ENCODE results near the gene NES. TPM values are rescaled to one million over a fixed set of nuclear protein-coding genes. Genes with fewer than 3 reads are reported as not detected.

The NES gene
- total RNA-seq, 4 donors from 2014 or later, result 13.9 to 34.3 (median 23.9) TPM

DNA sequence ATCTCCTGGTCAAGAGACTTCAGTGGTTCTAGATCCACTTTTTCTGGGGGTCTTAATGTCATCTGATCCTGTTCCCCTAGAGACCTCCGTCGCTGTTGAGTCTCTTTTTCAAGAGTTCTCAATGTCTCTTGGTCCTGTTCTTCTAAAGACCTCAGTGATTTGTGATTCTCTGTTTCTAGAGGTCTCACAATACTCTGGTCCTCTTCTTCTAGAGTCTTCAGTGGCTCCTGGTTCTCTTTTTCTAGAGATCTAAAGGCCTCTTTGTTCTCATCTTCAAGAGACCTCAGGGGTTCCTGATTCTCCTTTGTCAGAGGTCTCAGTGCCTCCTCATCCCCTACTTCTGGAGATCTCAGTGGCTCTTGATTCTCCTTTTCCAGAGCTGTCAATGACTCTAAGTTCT, 5.4 kb downstream of the NES start:
- no peak overlapping the region for H3K4me3 ChIP-seq

DNA sequence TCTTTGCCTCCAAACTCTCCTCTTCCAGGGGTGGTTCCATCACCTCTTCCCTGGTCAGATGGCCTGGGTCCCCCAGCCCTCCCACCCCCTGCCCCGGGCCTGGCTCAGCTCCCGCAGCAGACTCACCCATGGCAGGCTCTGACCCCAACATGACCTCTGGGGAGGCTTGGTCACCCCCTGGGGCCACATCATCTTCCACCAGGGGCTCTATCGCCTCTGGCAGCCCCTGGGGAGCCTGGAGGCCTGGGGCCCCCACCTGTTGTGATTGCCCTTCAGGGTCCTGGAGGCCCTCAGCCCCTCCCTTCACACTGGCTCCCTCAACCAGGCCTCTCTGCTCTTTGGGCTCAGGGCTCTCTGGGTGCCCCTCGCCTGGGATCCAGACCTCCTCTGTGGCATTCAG, 6.4 kb downstream of the NES start:
- Histone ChIP-seq H3K9me3 (no peaks in the 10 kb centered on the region), H3K27ac (peak overlapping the region in 3 of 4 donors; percentile 81 to 87 (median 84)), H3K4me1 (peaks cover 0 to 81% (median 43%) of the 10 kb centered on the region in 3 donors), H3K4me3 (no peak overlapping the region), H3K36me3 (peaks cover 0 to 21% of the 10 kb centered on the region in 2 donors), H3K27me3 (peaks cover 11% of the 10 kb centered on the region)
- TF ChIP-seq POLR2AphosphoS5 (IDR thresholded peaks at IDR 0.05), result no peak
- TF ChIP-seq POLR2A (IDR thresholded peaks at IDR 0.05), result no peak
- TF ChIP-seq EP300 (IDR thresholded peaks at IDR 0.05), result no peak
- TF ChIP-seq, protein P1, sequence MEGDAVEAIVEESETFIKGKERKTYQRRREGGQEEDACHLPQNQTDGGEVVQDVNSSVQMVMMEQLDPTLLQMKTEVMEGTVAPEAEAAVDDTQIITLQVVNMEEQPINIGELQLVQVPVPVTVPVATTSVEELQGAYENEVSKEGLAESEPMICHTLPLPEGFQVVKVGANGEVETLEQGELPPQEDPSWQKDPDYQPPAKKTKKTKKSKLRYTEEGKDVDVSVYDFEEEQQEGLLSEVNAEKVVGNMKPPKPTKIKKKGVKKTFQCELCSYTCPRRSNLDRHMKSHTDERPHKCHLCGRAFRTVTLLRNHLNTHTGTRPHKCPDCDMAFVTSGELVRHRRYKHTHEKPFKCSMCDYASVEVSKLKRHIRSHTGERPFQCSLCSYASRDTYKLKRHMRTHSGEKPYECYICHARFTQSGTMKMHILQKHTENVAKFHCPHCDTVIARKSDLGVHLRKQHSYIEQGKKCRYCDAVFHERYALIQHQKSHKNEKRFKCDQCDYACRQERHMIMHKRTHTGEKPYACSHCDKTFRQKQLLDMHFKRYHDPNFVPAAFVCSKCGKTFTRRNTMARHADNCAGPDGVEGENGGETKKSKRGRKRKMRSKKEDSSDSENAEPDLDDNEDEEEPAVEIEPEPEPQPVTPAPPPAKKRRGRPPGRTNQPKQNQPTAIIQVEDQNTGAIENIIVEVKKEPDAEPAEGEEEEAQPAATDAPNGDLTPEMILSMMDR (IDR thresholded peaks at IDR 0.05), result no peak
- WGBS, 2 donors (ENCODE audit: low coverage in 1 of 2), result 50 to 100% methylated on average over 1 to 2 of the region's 4 CpGs
- ATAC-seq, result no peak

More for the DNA sequence above, 5.4 kb downstream of the NES start:
- peaks cover 0 to 81% (median 43%) of the 10 kb centered on the region in 3 donors for H3K4me1 ChIP-seq
- no peak overlapping the region for H3K27ac ChIP-seq
- H3K27me3 ChIP-seq, result peaks cover 21% of the 10 kb centered on the region
- no peak for TF ChIP-seq POLR2A (IDR thresholded peaks at IDR 0.05)
- no peak for TF ChIP-seq POLR2AphosphoS5 (IDR thresholded peaks at IDR 0.05)
- TF ChIP-seq EP300 (IDR thresholded peaks at IDR 0.05), result no peak
- TF ChIP-seq, protein P1 (IDR thresholded peaks at IDR 0.05), result no peak
- WGBS, 2 donors (ENCODE audit: low coverage in 1 of 2), result 90 to 100% methylated on average over 2 of the region's 2 CpGs
- H3K36me3 ChIP-seq, result peaks cover 0 to 21% of the 10 kb centered on the region in 2 donors
- no peak for ATAC-seq
- no peaks in the 10 kb centered on the region for H3K9me3 ChIP-seq

DNA sequence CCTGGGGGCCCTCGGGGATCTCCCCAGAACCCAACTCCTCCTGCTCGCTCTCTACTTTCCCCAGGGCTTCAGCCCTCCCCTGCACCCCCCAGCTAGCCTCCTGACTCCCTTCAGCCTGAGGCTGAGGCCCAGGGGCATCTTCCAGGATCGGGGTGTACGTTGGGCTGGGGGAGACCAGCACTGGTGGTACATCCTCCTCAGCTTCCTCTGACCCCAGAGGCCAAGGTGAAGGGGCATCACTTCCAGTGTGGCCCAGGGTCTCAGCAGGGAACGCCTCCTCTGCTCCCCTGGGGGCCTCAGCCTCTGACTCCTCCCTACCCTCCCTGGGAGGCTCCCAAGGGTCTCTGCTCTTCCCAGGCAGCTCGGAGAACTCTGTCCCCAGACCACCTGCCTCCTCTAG, 6.8 kb downstream of the NES start:
- H3K9me3 ChIP-seq, result no peaks in the 10 kb centered on the region
- 85 to 100% methylated on average over 2 of the region's 6 CpGs for WGBS, 2 donors (ENCODE audit: low coverage in 1 of 2)
- H3K36me3 ChIP-seq, result peaks cover 0 to 21% of the 10 kb centered on the region in 2 donors
- peaks cover 0 to 81% (median 47%) of the 10 kb centered on the region in 3 donors for H3K4me1 ChIP-seq
- TF ChIP-seq, protein P1 (IDR thresholded peaks at IDR 0.05), result no peak
- TF ChIP-seq POLR2AphosphoS5 (IDR thresholded peaks at IDR 0.05) (no peak), POLR2A (IDR thresholded peaks at IDR 0.05) (no peak), EP300 (IDR thresholded peaks at IDR 0.05) (no peak)
- peaks cover 9% of the 10 kb centered on the region for H3K27me3 ChIP-seq
- H3K27ac ChIP-seq, result peak overlapping the region in 3 of 4 donors; percentile 81 to 87 (median 84)
- ATAC-seq, result no peak
- no peak overlapping the region for H3K4me3 ChIP-seq

DNA sequence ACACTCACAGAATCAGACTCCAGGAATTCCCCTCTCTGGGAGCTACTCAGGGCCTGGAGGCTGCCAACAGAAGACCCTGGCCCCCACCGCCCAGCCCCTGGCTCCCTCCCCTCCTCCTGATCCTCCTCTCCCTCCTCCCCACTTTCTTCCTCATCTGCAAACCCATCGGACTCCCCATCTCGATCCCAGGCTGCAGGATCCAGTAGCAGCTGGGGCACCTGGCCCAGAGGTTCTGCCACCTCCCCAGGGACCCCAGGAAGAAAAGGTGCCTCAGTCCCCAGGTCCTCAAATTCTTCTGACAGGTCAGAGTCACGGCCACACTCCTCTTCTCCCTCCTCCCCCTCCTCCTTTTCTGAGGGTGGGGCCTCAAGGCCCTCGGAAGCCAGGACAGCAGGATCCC, 7.4 kb downstream of the NES start:
- Histone ChIP-seq H3K9me3 (no peaks in the 10 kb centered on the region), H3K4me1 (peaks cover 0 to 81% (median 50%) of the 10 kb centered on the region in 3 donors), H3K27me3 (peaks cover 4% of the 10 kb centered on the region), H3K36me3 (peaks cover 0 to 21% of the 10 kb centered on the region in 2 donors), H3K27ac (peak overlapping the region in 3 of 4 donors; percentile 81 to 87 (median 84)), H3K4me3 (no peak overlapping the region)
- no peak for ATAC-seq
- TF ChIP-seq POLR2A (IDR thresholded peaks at IDR 0.05) (no peak), POLR2AphosphoS5 (IDR thresholded peaks at IDR 0.05) (no peak), EP300 (IDR thresholded peaks at IDR 0.05) (no peak)
- TF ChIP-seq, protein P1 (IDR thresholded peaks at IDR 0.05), result no peak
- 36 to 62% methylated on average over 2 to 3 of the region's 5 CpGs for WGBS, 2 donors (ENCODE audit: low coverage in 1 of 2)
